ENCODE measurements around the gene XCR1. TPM values are rescaled to one million over a fixed set of nuclear protein-coding genes. Genes with fewer than 3 reads are reported as not detected.

XCR1 gene
- total and polyA plus RNA-seq, 2 of the 8 experiments (the other 6 are each of a cell fraction or from before 2014, with no cell fraction given), result 0.53 TPM; not detected in 1

DNA sequence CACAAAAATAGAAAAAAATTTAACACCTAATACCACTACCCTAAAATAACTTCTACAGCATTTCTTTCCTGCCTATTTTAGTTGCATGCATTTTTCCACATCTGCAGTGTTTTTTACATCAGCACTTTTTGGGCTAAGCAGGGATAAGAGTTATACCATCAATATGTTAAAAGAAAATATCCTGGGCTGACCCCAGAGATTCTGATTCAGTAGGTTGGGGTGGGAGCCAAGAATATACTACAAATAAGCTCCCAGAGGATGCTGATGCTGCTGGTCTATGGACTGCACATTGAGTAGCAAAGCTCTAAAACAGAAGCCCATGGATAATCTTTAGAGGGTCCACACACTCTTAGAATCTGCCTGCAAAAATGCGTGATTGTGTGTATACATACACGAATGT is 46.5 kb downstream of the XCR1 start:
- no peak overlapping the region for H3K4me3 ChIP-seq (ENCODE audit: extremely low read depth in 1 of 4, insufficient read depth in 2 of 4, low read depth in 3 of 4, low read length in 4 of 4)
- H4K8ac ChIP-seq (ENCODE audit: extremely low read depth, insufficient read depth, low read length), result no peak overlapping the region
- H4K5ac ChIP-seq (ENCODE audit: insufficient read length, low read depth, low read length), result no peak overlapping the region
- no peak overlapping the region for H2AFZ ChIP-seq (ENCODE audit: low read length)
- H3K4me2 ChIP-seq (ENCODE audit: insufficient read depth in 1 of 2, low read depth in 2 of 2, low read length in 2 of 2), result no peak overlapping the region
- DNase-seq (ENCODE audit: low read depth in 1 of 2, low spot score in 2 of 2) (no peak), FAIRE-seq (no peak)
- no peak overlapping the region for H3K14ac ChIP-seq (ENCODE audit: insufficient read length)
- H3K4me1 ChIP-seq (replicated peaks in 1 of 4; ENCODE audit: control insufficient read depth in 3 of 4, insufficient read depth in 4 of 4, low read length in 3 of 4), result no peaks in the 10 kb centered on the region
- no peak for TF ChIP-seq SIN3A (conservative IDR thresholded peaks at IDR 0.05 in 1 of 2, IDR thresholded peaks at IDR 0.05 in 1 of 2; ENCODE audit: low read depth in 1 of 2, low read length in 2 of 2)
- TF ChIP-seq EP300 (IDR thresholded peaks at IDR 0.05; ENCODE audit: borderline replicate concordance in 1 of 2, low read depth in 2 of 2, low read length in 2 of 2), result no peak
- TF ChIP-seq CBX5 (IDR thresholded peaks at IDR 0.05; ENCODE audit: low read depth, low read length), result no peak
- TF ChIP-seq SUZ12 (IDR thresholded peaks at IDR 0.05; ENCODE audit: low read length), result no peak
- TF ChIP-seq KDM4A (IDR thresholded peaks at IDR 0.05; ENCODE audit: low read depth, low read length, severe bottlenecking), result no peak
- no peak for TF ChIP-seq USF2 (IDR thresholded peaks at IDR 0.05; ENCODE audit: low read length)
- TF ChIP-seq BACH1 (IDR thresholded peaks at IDR 0.05; ENCODE audit: low read length), result no peak
- TF ChIP-seq POLR2A (IDR thresholded peaks at IDR 0.05; ENCODE audit: control extremely low read depth in 1 of 2, low read depth in 2 of 2, low read length in 2 of 2), result no peak
- no peak for TF ChIP-seq CHD2 (IDR thresholded peaks at IDR 0.05; ENCODE audit: low read length)
- no peak for TF ChIP-seq PHF8 (conservative IDR thresholded peaks at IDR 0.05; ENCODE audit: low read depth, low read length)
- no peak for TF ChIP-seq HDAC6 (IDR thresholded peaks at IDR 0.05; ENCODE audit: low read depth, low read length)
- no peak for TF ChIP-seq POU5F1 (IDR thresholded peaks at IDR 0.05; ENCODE audit: low read depth, low read length)
- TF ChIP-seq RNF2 (IDR thresholded peaks at IDR 0.05; ENCODE audit: borderline replicate concordance, low read depth, low read length, missing control alignments, poor library complexity, severe bottlenecking), result no peak
- H4K20me1 ChIP-seq (replicated peaks in 1 of 2; ENCODE audit: control insufficient read depth in 1 of 2, insufficient read depth in 2 of 2, low read length in 2 of 2), result peaks cover 0 to 1% of the 10 kb centered on the region in 2 experiments
- H3K23me2 ChIP-seq (ENCODE audit: low read depth, low read length), result no peaks in the 10 kb centered on the region
- H2BK20ac ChIP-seq (ENCODE audit: low read length), result no peak overlapping the region
- no peak overlapping the region for H3K56ac ChIP-seq (replicated peaks; ENCODE audit: insufficient read length, low read depth, low read length)
- H2BK12ac ChIP-seq (ENCODE audit: low read depth, low read length), result no peak overlapping the region
- H3K27me3 ChIP-seq (replicated peaks in 1 of 4; ENCODE audit: control insufficient read depth in 3 of 4, extremely low read depth in 1 of 4, insufficient read depth in 3 of 4, low read length in 3 of 4), result no peaks in the 10 kb centered on the region
- no peak overlapping the region for H2BK5ac ChIP-seq (ENCODE audit: low read depth, low read length)
- no peak overlapping the region for H2BK120ac ChIP-seq (replicated peaks; ENCODE audit: low read depth, low read length)
- no peak overlapping the region for H2BK15ac ChIP-seq (ENCODE audit: low read length)
- no peaks in the 10 kb centered on the region for H3K9me3 ChIP-seq (ENCODE audit: insufficient read depth in 2 of 2, low read depth in 1 of 2, low read length in 1 of 2)
- H4K91ac ChIP-seq (replicated peaks; ENCODE audit: insufficient read length, low read length), result no peak overlapping the region
- ChIA-PET POLR2A (ENCODE audit: partially characterized antibody) (interaction anchor here (1.0 kb wide), 1 partner anchor 23 kb away, joined by 3 read pairs; no protein-coding TSS in a partner anchor), CTCF (ENCODE audit: partially characterized antibody) (interaction anchor here (0.7 to 3.6 kb wide), 5 partner anchors 10 to 106 kb away, joined by 3 to 11 read pairs (median 3); no protein-coding TSS in a partner anchor)
- H2AK5ac ChIP-seq (ENCODE audit: low read depth, low read length), result no peak overlapping the region
- 89% methylated on average over 2 of the region's 2 CpGs; no CpG with 5 or more reads in 1 of the 2 experiments for WGBS, 2 experiments (ENCODE audit: extremely low coverage in 1 of 2, insufficient coverage in 1 of 2, insufficient read length in 1 of 2, insufficient replicate concordance in 2 of 2, low coverage in 1 of 2, low lambda C conversion rate in 2 of 2, missing lambda C conversion rate in 1 of 2)
- no peak overlapping the region for H3K27ac ChIP-seq (ENCODE audit: low read depth, low read length)
- no peak overlapping the region for H3K4ac ChIP-seq (replicated peaks; ENCODE audit: insufficient read length, low read depth, low read length)
- no peak overlapping the region for H3K9ac ChIP-seq (replicated peaks in 1 of 4; ENCODE audit: extremely low read depth in 1 of 4, low read depth in 3 of 4, low read length in 3 of 4)
- H3K18ac ChIP-seq (ENCODE audit: extremely low read depth, low read length), result no peak overlapping the region
- H3K36me3 ChIP-seq (ENCODE audit: control insufficient read depth in 2 of 4, insufficient read depth in 4 of 4, low read length in 3 of 4), result peaks cover 11 to 68% (median 49%) of the 10 kb centered on the region in 4 experiments
- no peak overlapping the region for H3K23ac ChIP-seq (ENCODE audit: insufficient read length)
- no peaks in the 10 kb centered on the region for H3K79me1 ChIP-seq (ENCODE audit: low read depth, low read length)
- peaks cover 0 to 3% of the 10 kb centered on the region in 2 experiments; a peak in 1 of 4 replicates for H3K79me2 ChIP-seq (ENCODE audit: control insufficient read depth in 1 of 2, insufficient read depth in 2 of 2, low read length in 2 of 2)

Measured in H1 (cell line).